ENCODE measurements around the gene TSPAN4.

TSPAN4 gene

DNA sequence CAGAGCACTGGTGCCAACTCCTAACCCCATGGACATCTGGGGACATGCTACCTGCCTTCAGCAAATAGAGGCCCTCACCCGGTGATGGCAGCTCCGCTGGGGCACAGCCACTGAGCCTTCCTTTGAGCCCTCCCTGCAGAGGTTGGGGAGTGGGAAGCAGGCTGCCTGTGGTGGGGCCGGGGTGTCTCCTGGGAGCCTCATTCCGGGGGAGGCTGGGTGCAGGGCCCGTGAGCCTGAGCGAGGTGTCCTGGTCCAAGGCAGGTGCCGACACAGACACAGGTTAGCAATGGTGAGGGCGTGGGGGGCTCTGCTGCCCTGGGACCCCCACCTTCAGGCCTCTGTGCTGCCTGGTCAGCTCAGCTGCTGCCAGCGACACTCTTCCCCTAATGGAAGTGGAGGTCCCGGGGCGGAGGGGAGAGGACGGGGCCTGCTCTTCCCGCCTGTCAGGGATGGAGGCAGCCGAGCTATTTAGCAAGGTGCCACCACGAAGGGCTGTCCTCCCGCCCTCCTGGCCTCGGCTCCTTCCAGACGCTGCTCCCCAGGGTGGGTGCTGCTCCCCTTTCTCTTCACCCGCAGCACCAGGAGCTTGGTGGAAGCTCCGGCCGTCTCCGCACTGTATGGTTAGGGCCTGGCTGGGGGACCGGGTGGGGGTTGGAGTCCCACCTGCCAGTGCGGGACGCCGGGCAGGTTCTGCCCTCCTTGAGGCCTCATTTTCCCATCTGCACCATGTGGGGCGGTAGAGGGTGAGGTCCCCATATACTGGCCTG lies 11.2 kb downstream of the TSPAN4 start:
- DNase-seq = no peak

DNA sequence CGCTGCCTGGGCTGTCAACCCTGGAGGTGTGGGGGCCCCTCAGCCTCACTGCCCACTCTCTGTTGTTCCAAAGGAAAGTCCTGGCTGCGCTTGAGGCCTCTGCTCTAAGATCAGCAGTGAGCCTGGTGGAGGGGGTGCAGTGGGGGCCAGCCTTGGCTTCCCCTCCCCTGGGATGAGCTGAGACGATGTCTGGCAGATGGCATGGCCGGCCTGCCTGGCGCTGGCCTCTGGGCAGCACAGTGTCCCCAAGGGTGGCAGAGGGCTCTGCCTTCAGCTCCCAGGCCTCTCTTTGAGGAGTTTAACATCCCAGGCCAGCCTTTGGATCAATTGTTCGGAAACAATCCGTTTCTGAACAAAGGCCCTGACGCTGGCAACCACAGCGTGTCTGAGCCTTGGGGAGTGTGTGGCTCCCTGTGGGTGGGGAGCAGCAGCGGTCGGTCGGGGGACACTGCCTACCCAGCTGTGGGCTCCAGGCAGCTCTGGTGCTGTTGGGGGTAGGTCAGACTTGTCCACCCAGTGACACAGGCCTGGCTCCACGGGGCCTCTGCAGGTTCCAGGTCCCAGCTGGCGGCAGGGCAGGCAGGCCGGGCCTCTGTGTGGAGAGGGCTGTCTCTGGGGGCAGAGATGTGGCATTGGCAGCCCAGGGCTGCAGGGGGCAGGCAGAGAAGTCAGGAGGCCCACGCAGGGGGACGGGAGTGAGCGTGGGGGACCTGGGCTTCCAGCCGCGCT lies 12.1 kb downstream of the TSPAN4 start:
- DNase-seq = no peak

DNA sequence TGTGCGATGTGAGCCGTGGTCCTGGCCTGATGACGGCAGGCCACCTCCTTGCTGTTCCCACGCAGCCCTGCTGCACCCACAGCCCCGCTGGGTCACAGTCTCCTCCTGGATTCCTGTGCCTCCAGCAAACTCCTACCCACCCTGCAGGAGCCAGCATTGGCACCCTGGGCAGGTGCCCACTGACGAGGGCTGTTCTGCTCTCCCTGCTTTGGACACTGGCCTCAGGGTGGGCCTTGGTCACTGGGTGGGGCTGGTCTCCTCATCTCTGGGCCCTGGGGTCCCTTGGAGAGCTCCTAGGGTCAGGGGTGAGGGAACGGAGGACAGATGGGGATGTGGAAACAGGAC lies 12.7 kb downstream of the TSPAN4 start:
- DNase-seq = no peak

DNA sequence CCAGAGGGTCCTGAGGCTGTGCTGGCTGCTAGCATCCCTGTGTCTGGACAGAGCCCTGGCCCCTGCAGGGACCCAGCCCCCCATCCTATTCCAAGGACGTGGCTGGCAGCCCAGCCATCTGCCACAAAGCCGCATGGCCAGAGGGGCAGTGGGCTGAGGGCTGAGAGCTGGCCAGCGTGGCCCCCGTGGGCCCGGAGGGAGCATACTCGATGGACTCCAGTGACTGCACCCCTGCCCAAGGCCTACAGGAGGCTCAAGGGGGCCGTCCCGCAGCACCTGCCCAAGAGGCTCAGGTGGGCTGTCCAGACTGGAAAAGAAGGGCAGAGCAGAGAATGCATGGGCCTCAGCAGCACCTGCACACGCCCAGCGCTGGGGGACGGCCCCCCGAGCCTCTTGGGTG lies 13.1 kb downstream of the TSPAN4 start:
- no peak for DNase-seq

- DNase-seq = no peak
Measured at GRCh38 chr11:856397-856796, 13.7 kb downstream of the TSPAN4 start.

DNA sequence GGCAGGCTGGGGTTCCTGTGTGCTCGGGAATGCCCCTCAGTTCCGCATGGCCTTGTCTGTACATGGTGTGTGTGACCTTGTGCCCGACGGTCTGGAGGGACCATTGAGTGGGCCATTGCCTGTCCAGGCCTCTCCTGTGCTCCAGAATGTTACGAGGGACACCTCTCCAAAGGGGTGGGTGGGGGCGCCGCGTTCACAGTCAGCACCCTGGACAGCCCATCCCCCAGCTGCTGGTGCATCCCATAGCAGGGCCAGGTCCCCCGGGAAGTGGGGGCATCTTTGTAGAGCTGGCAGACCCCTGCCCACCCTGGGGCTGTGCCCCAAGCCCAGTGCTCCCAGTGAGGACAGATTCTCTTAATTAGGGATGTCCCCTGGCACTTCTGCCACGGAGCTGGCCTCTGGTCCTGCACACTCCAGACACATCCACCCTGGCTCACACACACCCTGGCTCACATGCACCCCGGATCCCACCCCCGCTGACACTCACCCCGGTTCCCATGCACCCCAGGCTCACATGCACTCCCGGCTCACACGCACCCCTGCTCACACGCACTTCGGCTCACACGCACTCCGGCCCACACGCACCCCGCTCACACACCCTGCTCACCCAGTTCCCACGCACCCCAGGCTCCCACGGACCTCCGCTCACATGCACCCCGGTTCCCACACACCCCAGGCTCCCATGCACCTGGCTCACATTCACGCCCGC lies 15.6 kb downstream of the TSPAN4 start:
- no peak for DNase-seq

GRCh38 chr11:858762-859339 lies 16.2 kb downstream of the TSPAN4 start:
- no peak for DNase-seq

- no peak for DNase-seq
Measured at GRCh38 chr11:859394-860131, 16.9 kb downstream of the TSPAN4 start.

DNA sequence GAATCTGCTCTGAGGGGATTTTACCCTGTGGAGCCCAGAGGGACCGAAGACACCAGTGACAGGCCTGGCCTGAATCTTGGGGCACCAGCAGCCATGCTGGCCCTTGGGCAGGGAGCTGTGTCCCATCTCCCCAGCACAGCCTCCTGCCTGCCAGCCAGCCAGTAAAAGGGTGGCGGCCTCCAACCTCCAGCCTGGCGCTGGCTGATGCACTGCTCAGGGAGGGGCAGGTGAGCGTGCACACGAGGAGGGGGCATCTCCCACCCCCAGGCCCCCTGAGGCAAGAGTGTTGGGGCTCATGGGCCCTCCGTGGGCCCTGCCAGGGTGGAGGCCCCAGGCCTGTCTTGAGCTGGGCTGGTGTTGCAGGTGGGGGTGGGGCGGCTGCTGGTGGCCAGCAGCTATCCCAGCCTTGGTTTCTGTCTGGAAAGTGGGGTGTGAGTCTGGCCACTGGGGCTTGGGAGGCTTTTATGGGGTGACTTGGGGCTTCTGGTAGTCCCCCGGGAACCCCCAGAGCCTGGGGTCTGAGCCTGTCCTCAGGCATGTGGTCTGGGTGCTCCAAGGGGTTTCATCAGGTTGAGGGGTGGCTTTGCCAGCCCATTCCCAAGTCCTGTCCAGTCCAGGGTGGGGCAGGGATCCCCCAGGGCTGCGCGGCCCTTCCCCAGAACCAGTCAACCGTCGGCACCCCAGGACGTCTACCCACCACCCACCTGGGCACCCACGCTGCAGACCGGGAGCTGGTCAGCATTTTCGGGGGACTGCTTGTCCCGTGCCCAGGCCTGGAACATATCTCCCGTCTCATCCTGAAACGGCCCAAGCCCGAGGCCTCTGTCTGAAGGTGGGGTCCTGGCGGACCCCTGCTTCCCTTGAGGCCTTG lies 17.8 kb downstream of the TSPAN4 start:
- DNase-seq = no peak

- DNase-seq = no peak
Measured at GRCh38 chr11:861105-861479, 18.4 kb downstream of the TSPAN4 start.

GRCh38 chr11:862081-862661 lies 19.5 kb downstream of the TSPAN4 start:
- DNase-seq = no peak

DNA sequence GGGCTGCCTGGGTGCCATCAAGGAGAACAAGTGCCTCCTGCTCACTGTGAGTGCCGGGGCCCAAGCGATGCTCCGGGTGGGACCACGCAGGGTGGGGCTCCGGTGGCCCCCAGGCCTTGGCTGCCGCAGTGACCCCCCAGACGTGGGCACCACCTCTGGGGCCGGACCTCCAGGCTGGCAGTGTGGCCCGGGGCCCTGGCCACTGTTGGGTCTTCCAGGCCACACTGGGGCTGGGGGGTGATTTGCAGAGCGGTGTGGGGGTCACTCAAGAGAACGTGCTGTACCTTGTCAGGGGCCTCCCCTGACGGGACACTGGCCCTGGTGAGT lies 20.0 kb downstream of the TSPAN4 start:
- no peak for DNase-seq

GRCh38 chr11:863023-863909 lies 20.6 kb downstream of the TSPAN4 start:
- DNase-seq = no peak

DNA sequence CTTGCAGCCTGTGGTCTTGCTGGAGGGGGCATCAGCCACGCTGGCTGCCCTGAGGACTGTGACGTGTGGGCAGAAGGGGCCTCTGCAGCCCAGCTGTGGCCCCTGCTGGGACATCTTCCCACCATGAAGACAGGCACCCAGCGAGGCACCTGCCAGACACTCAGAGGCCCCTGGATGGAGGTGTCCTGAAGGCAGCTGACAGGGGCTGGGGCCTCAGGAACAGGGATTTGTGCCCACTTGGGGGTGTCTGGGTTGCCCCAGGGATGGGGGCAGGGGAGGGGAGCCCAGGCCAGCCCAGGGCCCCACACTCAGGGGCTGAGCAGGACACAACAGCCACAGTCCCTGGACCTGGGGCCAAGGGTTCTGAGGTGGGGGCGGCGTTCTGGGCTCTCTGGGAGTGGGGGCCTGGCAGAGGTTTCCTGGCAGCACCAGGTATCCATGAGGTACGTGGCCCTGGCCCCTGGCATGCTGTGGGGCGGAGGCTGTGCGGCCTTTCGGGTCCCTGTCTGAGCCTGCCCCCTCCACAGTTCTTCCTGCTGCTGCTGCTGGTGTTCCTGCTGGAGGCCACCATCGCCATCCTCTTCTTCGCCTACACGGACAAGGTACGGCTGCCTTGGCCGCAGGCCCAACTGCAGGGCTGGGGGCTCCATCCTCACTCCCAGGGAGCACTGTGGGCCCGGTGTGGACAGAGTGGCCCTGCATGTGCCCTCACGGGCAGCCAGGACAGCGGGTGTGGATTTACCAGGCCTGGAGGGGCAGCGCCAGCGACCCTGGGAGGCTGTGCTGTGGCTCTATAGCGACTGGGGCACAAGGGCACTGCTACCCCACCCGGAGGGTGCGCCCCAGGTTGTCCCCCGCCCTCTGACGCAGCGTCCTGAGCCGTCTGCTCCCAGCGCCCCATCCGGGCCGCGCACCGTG lies 21.5 kb downstream of the TSPAN4 start:
- DNase-seq = no peak

DNA sequence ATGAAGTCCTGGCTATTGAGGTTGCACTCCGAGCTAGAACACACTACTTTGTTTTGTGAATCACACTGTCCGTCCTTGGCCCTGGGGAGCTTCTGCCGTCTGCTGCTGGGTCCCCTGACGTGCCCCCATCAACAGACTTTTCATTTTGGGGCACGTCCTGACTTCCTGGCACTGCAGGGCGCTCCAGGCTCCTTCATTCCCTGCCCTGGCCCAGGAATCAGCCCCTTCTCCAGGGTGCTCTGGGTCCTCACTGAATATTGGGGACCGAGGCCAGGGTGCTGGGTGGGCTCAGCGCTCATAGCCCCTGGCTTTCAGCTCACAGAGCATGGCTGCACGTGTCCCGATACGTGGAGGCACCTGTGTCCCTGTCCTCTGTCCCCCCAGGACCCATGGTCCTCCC lies 22.2 kb downstream of the TSPAN4 start:
- no peak for DNase-seq

DNA sequence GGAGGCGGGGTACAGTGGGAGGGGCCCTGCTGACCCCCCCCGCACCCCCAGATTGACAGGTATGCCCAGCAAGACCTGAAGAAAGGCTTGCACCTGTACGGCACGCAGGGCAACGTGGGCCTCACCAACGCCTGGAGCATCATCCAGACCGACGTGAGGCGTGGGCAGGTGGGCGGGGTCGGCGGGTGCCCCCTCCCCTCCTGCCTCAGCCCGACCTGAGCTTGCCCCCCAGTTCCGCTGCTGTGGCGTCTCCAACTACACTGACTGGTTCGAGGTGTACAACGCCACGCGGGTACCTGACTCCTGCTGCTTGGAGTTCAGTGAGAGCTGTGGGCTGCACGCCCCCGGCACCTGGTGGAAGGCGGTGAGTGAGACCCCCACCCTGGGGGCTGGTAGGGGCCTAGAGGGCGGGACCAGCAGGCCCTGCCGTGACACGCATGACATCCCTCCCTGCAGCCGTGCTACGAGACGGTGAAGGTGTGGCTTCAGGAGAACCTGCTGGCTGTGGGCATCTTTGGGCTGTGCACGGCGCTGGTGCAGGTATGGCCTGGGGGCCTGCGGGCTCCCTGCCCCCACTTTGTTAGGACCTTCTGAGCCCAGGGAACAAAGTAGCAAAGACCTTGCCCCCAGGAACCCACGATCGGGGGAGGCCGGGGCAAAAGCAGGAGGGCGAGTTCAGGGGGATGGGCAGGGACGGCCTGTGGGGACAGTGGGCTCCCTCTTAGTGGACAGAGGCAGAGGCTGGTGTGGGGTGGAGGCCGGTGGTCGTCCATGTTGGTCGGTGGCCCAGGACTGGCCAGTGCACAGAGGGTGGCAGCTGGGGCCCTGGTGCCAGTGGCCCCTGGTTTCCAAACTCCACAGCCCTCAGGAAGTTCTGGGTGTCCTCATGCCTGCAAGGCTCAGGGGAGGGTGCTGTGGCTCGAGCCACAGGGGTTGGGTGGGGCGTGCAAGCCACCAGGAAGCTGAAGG lies 23.1 kb downstream of the TSPAN4 start:
- no peak for DNase-seq

DNA sequence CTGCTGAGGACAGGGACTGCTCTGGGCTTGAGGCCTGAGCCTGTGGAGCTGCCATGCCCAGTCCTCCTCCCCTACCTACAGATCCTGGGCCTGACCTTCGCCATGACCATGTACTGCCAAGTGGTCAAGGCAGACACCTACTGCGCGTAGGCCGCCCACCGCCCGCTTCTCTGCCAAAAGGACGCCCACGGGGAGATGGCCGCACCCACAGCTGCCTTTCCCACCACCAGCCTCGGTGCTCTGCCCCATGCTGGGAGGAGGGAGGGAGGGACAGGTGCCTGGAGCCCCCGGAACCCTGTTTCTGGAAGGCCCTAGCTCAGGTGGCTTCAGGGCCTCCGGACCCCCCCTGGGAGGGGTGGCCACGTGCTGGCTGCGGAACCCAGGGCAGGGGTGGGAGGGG lies 23.8 kb downstream of the TSPAN4 start:
- DNase-seq = no peak

GRCh38 chr11:867856-868358 lies 25.3 kb downstream of the TSPAN4 start:
- DNase-seq = no peak
